ENCODE measurements around the gene MARCHF5.
"Not testable (repeated sequence)": the region's sequence is repeated elsewhere in the genome, so short reads cannot be mapped to it uniquely, and the experiment has no call there.

Gene MARCHF5

GRCh38 chr10:92387289-92387940 is 96.4 kb downstream of the MARCHF5 start:
- DNase-seq (ENCODE audit: extremely low read depth, low read depth), result no peak
- TF ChIP-seq, protein P1, sequence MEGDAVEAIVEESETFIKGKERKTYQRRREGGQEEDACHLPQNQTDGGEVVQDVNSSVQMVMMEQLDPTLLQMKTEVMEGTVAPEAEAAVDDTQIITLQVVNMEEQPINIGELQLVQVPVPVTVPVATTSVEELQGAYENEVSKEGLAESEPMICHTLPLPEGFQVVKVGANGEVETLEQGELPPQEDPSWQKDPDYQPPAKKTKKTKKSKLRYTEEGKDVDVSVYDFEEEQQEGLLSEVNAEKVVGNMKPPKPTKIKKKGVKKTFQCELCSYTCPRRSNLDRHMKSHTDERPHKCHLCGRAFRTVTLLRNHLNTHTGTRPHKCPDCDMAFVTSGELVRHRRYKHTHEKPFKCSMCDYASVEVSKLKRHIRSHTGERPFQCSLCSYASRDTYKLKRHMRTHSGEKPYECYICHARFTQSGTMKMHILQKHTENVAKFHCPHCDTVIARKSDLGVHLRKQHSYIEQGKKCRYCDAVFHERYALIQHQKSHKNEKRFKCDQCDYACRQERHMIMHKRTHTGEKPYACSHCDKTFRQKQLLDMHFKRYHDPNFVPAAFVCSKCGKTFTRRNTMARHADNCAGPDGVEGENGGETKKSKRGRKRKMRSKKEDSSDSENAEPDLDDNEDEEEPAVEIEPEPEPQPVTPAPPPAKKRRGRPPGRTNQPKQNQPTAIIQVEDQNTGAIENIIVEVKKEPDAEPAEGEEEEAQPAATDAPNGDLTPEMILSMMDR (IDR thresholded peaks at IDR 0.05; ENCODE audit: low read depth, low read length), result no peak

DNA sequence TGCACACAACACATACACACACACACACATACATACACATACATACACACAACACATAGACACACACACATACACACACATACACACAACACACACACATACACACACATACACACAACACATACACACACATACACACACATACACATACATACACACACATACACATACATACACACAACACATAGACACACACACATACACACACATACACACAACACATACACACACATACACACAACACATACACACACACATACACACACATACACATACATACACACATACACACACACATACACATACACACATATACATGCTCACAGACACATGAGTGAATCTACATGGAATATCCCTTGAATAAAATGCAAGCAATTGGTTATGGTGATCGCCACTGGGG is 102.2 kb downstream of the MARCHF5 start:
- not testable (repeated sequence) for DNase-seq (ENCODE audit: extremely low read depth, low read depth)

DNA sequence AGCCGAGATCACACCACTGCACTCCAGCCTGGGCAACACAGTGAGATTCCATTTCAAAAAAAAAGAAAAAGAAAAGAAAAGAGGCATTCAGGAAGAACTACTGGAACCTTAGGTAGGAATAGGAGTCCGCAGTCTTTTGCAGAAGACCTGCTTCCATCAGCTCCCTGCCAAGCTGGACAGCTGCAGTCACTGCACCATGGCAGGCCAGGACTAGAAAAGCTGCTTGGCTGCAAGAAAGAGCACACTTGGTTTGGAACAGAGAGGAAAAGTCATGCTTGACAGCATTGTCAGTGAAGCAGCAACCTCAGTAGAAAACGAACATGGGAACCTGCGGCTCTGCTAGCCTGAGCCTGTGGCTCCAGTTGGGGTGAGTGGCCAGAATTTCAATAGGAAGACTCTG is 104.3 kb downstream of the MARCHF5 start:
- TF ChIP-seq, protein P1 (IDR thresholded peaks at IDR 0.05; ENCODE audit: low read depth, low read length), result no peak
- no peak for DNase-seq (ENCODE audit: extremely low read depth, low read depth)

DNA sequence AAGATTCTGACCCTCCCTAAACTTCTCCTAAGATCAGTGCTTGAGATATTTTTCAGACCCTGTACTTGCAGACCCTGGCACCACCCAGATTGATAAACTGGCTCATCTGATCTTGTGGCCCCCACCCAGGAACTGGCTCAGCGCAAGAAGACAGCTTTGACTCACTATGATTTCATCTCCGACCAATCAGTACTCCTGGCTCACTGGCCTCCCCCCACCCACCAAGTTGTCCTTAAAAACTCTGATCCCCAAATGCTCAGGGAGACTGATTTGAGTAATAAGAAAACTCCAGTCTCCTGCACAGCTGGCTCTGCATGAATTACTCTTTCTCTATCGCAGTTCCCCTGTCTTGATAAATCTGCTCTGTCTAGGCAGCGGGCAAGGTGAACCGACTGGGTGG is 111.3 kb downstream of the MARCHF5 start:
- not testable (repeated sequence) for DNase-seq (ENCODE audit: extremely low read depth, low read depth)

Data from AG09319 (cell line).